ENCODE results near the gene SFMBT2. TPM values are rescaled to one million over a fixed set of nuclear protein-coding genes. Genes with fewer than 3 reads are reported as not detected.
A peak's percentile ranks its signal among the peaks of the same experiment; 100 is the strongest.

The SFMBT2 gene
- total and polyA plus RNA-seq, 9 donors: 6.1 to 9.8 (median 7.7) TPM

DNA sequence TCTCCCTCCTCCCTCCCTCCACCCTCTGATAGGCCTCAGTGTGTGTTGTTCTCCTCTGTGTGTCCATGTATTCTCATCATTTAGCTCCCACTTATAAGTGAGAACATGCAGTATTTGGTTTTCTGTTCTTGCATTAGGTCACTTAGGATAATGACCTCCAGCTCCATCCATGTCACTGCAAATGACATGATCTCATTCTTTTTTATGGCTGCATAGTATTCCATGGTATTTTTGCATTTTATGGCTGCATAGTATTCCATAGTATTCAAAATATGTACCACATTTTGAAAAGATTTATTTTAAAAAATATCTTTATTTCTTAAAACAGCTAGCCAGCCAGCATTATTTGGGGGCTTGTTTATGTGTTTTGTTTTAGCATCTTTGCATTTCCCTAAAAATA is 275.6 kb downstream of the SFMBT2 start:
- no peak for DNase-seq
- Histone ChIP-seq H3K27ac (ENCODE audit: low read length) (no peak overlapping the region), H3K36me3 (ENCODE audit: control insufficient read depth, insufficient read depth, low read length) (no peaks in the 10 kb centered on the region), H3K4me3 (ENCODE audit: low read length) (no peak overlapping the region), H3K27me3 (ENCODE audit: control insufficient read depth, insufficient read depth, low read length) (no peaks in the 10 kb centered on the region), H3K9me3 (replicated peaks; ENCODE audit: control insufficient read depth, low read depth, low read length) (no peaks in the 10 kb centered on the region), H3K4me1 (ENCODE audit: control insufficient read depth, insufficient read depth, low read length) (no peaks in the 10 kb centered on the region)

- H3K4me1 ChIP-seq (ENCODE audit: control insufficient read depth, insufficient read depth, low read length): no peaks in the 10 kb centered on the region
- no peaks in the 10 kb centered on the region for H3K27me3 ChIP-seq (ENCODE audit: control insufficient read depth, insufficient read depth, low read length)
- WGBS (ENCODE audit: insufficient coverage): no CpG with 5 or more reads among the region's 1 CpG
- H3K36me3 ChIP-seq (ENCODE audit: control insufficient read depth, insufficient read depth, low read length): no peaks in the 10 kb centered on the region
- no peak overlapping the region for H3K4me3 ChIP-seq (ENCODE audit: low read length)
- DNase-seq: no peak
- H3K27ac ChIP-seq (ENCODE audit: low read length): no peak overlapping the region
- no peaks in the 10 kb centered on the region for H3K9me3 ChIP-seq (replicated peaks; ENCODE audit: control insufficient read depth, low read depth, low read length)
These were observed 276.4 kb downstream of the SFMBT2 start for GRCh38 chr10:7134448-7134847.

DNA sequence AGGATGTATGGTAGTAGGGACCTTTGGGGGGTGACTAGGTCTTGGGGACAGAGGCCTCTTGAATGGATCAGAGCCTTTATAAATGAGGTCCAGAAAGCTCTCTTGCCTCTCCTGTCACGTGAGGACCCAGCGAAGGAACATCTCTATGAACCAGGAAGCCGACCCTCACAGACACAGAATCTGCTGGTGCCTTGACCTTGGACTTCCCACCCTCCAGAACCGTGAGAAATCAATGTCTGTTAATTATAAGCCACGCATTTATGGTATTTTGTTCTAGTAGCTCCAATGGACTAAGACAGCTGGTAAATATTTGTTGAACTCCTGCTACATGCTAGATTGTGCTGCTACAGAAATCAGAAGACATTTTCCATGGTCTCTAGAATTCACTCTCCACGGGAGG is 276.9 kb downstream of the SFMBT2 start:
- Histone ChIP-seq H3K4me3 (ENCODE audit: low read length) (no peak overlapping the region), H3K27me3 (ENCODE audit: control insufficient read depth, insufficient read depth, low read length) (no peaks in the 10 kb centered on the region), H3K36me3 (ENCODE audit: control insufficient read depth, insufficient read depth, low read length) (no peaks in the 10 kb centered on the region), H3K4me1 (ENCODE audit: control insufficient read depth, insufficient read depth, low read length) (no peaks in the 10 kb centered on the region), H3K27ac (ENCODE audit: low read length) (no peak overlapping the region), H3K9me3 (replicated peaks; ENCODE audit: control insufficient read depth, low read depth, low read length) (no peaks in the 10 kb centered on the region)
- DNase-seq: no peak
- WGBS (ENCODE audit: insufficient coverage): 83% methylated on average over 3 of the region's 6 CpGs

DNA sequence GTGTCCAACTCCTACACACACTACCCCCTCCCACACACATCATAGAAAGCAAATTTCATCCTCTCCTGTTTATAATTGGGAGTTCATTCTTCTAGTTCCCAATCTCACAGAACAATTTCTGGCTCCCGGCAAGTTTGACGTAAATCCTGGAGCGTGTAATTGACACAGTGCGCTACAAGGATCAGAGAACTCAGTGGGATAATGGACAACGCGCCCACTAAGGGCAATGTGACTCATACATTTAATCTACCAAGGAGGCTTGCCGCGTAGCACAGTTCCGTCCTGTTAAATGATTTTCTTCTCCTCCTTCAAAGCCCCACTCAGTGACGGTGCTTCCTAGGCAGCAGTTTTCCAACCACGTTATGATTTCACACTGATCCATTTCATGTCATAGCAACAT is 277.6 kb downstream of the SFMBT2 start:
- WGBS (ENCODE audit: insufficient coverage): 72% methylated on average over 9 of the region's 11 CpGs
- no peak overlapping the region for H3K27ac ChIP-seq (ENCODE audit: low read length)

GRCh38 chr10:7130191-7130911 is 280.5 kb downstream of the SFMBT2 start:
- H3K4me3 ChIP-seq (ENCODE audit: low read length): no peak overlapping the region
- no peaks in the 10 kb centered on the region for H3K9me3 ChIP-seq (replicated peaks; ENCODE audit: control insufficient read depth, low read depth, low read length)
- no peak overlapping the region for H3K27ac ChIP-seq (ENCODE audit: low read length)
- H3K36me3 ChIP-seq (ENCODE audit: control insufficient read depth, insufficient read depth, low read length): no peaks in the 10 kb centered on the region
- 90% methylated on average over 10 of the region's 11 CpGs for WGBS (ENCODE audit: insufficient coverage)
- H3K4me1 ChIP-seq (ENCODE audit: control insufficient read depth, insufficient read depth, low read length): no peaks in the 10 kb centered on the region
- H3K27me3 ChIP-seq (ENCODE audit: control insufficient read depth, insufficient read depth, low read length): no peaks in the 10 kb centered on the region
- DNase-seq: no peak

More for the DNA sequence above, 277.6 kb downstream of the SFMBT2 start:
- Histone ChIP-seq H3K4me1 (ENCODE audit: control insufficient read depth, insufficient read depth, low read length) (no peaks in the 10 kb centered on the region), H3K4me3 (ENCODE audit: low read length) (no peak overlapping the region), H3K27me3 (ENCODE audit: control insufficient read depth, insufficient read depth, low read length) (no peaks in the 10 kb centered on the region), H3K9me3 (replicated peaks; ENCODE audit: control insufficient read depth, low read depth, low read length) (no peaks in the 10 kb centered on the region), H3K36me3 (ENCODE audit: control insufficient read depth, insufficient read depth, low read length) (no peaks in the 10 kb centered on the region)
- DNase-seq: no peak

DNA sequence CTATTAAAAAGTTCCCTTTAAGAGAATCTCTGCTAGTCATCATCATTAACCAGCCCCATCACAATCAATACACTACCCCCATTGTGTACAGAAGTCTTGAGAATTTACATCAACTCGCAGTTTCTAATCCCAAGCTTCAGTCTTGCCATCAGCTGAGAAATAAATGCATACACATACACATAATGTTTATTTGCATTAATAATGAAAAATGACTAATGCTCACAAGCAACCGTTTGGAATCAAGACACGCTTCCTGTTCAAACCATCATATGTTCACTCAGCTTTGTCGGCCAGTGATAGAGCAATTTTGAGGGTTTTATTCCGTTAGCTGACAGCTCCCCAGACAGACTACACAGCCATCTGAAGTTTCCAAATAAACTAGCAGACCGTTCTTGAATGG is 287.1 kb downstream of the SFMBT2 start:
- no peaks in the 10 kb centered on the region for H3K36me3 ChIP-seq (ENCODE audit: control insufficient read depth, insufficient read depth, low read length)
- no peak overlapping the region for H3K4me3 ChIP-seq (ENCODE audit: low read length)
- 65% methylated on average over 4 of the region's 6 CpGs for WGBS (ENCODE audit: insufficient coverage)
- no peak for DNase-seq
- no peaks in the 10 kb centered on the region for H3K4me1 ChIP-seq (ENCODE audit: control insufficient read depth, insufficient read depth, low read length)
- no peak overlapping the region for H3K27ac ChIP-seq (ENCODE audit: low read length)
- no peaks in the 10 kb centered on the region for H3K27me3 ChIP-seq (ENCODE audit: control insufficient read depth, insufficient read depth, low read length)
- H3K9me3 ChIP-seq (replicated peaks; ENCODE audit: control insufficient read depth, low read depth, low read length): no peaks in the 10 kb centered on the region

- Histone ChIP-seq H3K9me3 (replicated peaks; ENCODE audit: control insufficient read depth, low read depth, low read length) (no peaks in the 10 kb centered on the region), H3K27me3 (ENCODE audit: control insufficient read depth, insufficient read depth, low read length) (no peaks in the 10 kb centered on the region), H3K4me1 (ENCODE audit: control insufficient read depth, insufficient read depth, low read length) (no peaks in the 10 kb centered on the region), H3K36me3 (ENCODE audit: control insufficient read depth, insufficient read depth, low read length) (no peaks in the 10 kb centered on the region), H3K4me3 (ENCODE audit: low read length) (no peak overlapping the region), H3K27ac (ENCODE audit: low read length) (no peak overlapping the region)
- DNase-seq: no peak
- 38% methylated on average over 1 of the region's 3 CpGs for WGBS (ENCODE audit: insufficient coverage)
These were observed 288.3 kb downstream of the SFMBT2 start for GRCh38 chr10:7122561-7122960.

DNA sequence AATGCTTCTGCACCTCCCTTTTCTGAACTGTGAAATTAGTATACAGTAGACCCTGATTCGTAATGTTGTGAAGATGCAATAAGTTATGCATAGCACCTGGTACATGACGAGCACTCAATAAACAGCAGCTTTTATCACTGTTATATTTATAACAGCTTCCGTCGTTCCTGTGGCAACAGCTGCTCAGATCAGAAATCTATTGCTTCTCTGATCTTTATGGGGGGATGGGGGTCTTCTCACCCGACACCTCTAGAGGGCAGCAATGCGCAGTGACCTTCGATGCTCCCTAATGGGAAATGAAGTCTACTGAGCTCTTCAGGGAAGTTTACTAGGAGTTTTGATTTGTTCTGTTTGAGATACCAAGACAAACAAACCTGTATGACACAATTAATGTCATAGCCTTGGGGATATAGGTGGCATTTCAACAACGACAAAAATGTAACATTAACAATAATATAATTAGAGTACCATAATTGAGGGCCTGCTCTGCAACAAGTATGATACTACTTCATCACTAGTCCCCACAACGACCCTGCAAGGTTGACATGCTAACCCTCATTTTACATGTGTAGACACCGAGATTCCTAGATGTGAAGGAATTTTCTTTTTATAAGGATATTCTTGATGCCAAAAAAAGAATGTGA is 289.6 kb downstream of the SFMBT2 start:
- H3K4me1 ChIP-seq (ENCODE audit: control insufficient read depth, insufficient read depth, low read length): no peaks in the 10 kb centered on the region
- no peaks in the 10 kb centered on the region for H3K9me3 ChIP-seq (replicated peaks; ENCODE audit: control insufficient read depth, low read depth, low read length)
- DNase-seq: peak; percentile 63
- no peaks in the 10 kb centered on the region for H3K27me3 ChIP-seq (ENCODE audit: control insufficient read depth, insufficient read depth, low read length)
- WGBS (ENCODE audit: insufficient coverage): no CpG with 5 or more reads among the region's 10 CpGs
- no peaks in the 10 kb centered on the region for H3K36me3 ChIP-seq (ENCODE audit: control insufficient read depth, insufficient read depth, low read length)
- no peak overlapping the region for H3K27ac ChIP-seq (ENCODE audit: low read length)
- H3K4me3 ChIP-seq (ENCODE audit: low read length): no peak overlapping the region

- peaks cover 2% of the 10 kb centered on the region for H3K27me3 ChIP-seq (ENCODE audit: control insufficient read depth, insufficient read depth, low read length)
- no peak overlapping the region for H3K27ac ChIP-seq (ENCODE audit: low read length)
- H3K9me3 ChIP-seq (replicated peaks; ENCODE audit: control insufficient read depth, low read depth, low read length): no peaks in the 10 kb centered on the region
- WGBS (ENCODE audit: insufficient coverage): 86% methylated on average over 10 of the region's 14 CpGs
- no peaks in the 10 kb centered on the region for H3K4me1 ChIP-seq (ENCODE audit: control insufficient read depth, insufficient read depth, low read length)
- H3K4me3 ChIP-seq (ENCODE audit: low read length): no peak overlapping the region
- no peak for DNase-seq
- no peaks in the 10 kb centered on the region for H3K36me3 ChIP-seq (ENCODE audit: control insufficient read depth, insufficient read depth, low read length)
These were observed 291.4 kb downstream of the SFMBT2 start for GRCh38 chr10:7119325-7120015.

- 85% methylated on average over 4 of the region's 17 CpGs for WGBS (ENCODE audit: insufficient coverage)
- no peak for DNase-seq
- peaks cover 2% of the 10 kb centered on the region for H3K27me3 ChIP-seq (ENCODE audit: control insufficient read depth, insufficient read depth, low read length)
- H3K27ac ChIP-seq (ENCODE audit: low read length): no peak overlapping the region
- no peaks in the 10 kb centered on the region for H3K4me1 ChIP-seq (ENCODE audit: control insufficient read depth, insufficient read depth, low read length)
- H3K36me3 ChIP-seq (ENCODE audit: control insufficient read depth, insufficient read depth, low read length): no peaks in the 10 kb centered on the region
- no peak overlapping the region for H3K4me3 ChIP-seq (ENCODE audit: low read length)
- no peaks in the 10 kb centered on the region for H3K9me3 ChIP-seq (replicated peaks; ENCODE audit: control insufficient read depth, low read depth, low read length)
These were observed 292.8 kb downstream of the SFMBT2 start for GRCh38 chr10:7117806-7118674.
